Chondrocyte (in vitro differentiated cells): ENCODE results near the gene CEP57. TPM values are rescaled to one million over a fixed set of nuclear protein-coding genes. Genes with fewer than 3 reads are reported as not detected.

Experiments used
- DNase-seq: peaks from one replicate; pipeline ENCODE4 v3.0.0; 2021; ENCODE audit warnings: mixed read lengths, low spot score
- H3K27ac Mint-ChIP-seq: one replicate; pipeline ENCODE4 v1.8.0; 2021; ENCODE audit warnings: mild to moderate bottlenecking, moderate library complexity, mixed read lengths; ENCODE audit not compliant: unreplicated experiment
- H3K27me3 Mint-ChIP-seq: 2 replicates; pipeline ENCODE4 v1.8.0; 2021; ENCODE audit warnings: low read depth, mixed read lengths
- H3K36me3 Mint-ChIP-seq: 2 replicates; pipeline ENCODE4 v1.8.0; 2021; ENCODE audit warnings: low read depth, mixed read lengths
- H3K4me1 Mint-ChIP-seq: 2 replicates; pipeline ENCODE4 v1.8.0; 2021; ENCODE audit warnings: low read depth, mild to moderate bottlenecking, mixed read lengths
- H3K4me3 Mint-ChIP-seq: one replicate; pipeline ENCODE4 v1.8.0; 2021; ENCODE audit warnings: mild to moderate bottlenecking, moderate library complexity, mixed read lengths; ENCODE audit not compliant: unreplicated experiment
- H3K9me3 Mint-ChIP-seq: 2 replicates; pipeline ENCODE4 v1.8.0; 2021; ENCODE audit warnings: low read depth, mixed read lengths
- CTCF ChIP-seq: fragments of 200-600 bp; sonication (generic); IDR thresholded peaks from 2 replicates; pipeline ENCODE4 v1.5.0; 2021; ENCODE audit warnings: antibody characterized with exemption, mild to moderate bottlenecking, moderate library complexity
- total RNA-seq: library from RNA; stranded (reverse); gene quantifications from 3 replicates; pipeline ENCODE4 v1.2.1, GENCODE V29; 2021

Gene CEP57
- total RNA-seq, 1 donor from 2014 or later, result 28.8 TPM

GRCh38 chr11:95827696-95828095 is 37.4 kb downstream of the CEP57 start:
- DNase-seq, result no peak

GRCh38 chr11:95829580-95830259 is 39.4 kb downstream of the CEP57 start:
- H3K27ac Mint-ChIP-seq, result peak overlapping the region; percentile 53
- H3K27me3 Mint-ChIP-seq, result no peaks in the 10 kb centered on the region
- H3K36me3 Mint-ChIP-seq, result peaks cover 22% of the 10 kb centered on the region
- TF ChIP-seq CTCF, result no peak
- H3K4me3 Mint-ChIP-seq, result no peak overlapping the region
- H3K4me1 Mint-ChIP-seq, result peaks cover 17% of the 10 kb centered on the region
- DNase-seq, result no peak
- no peaks in the 10 kb centered on the region for H3K9me3 Mint-ChIP-seq

More at GRCh38 chr11:95827696-95828095, 37.4 kb downstream of the CEP57 start:
- H3K27me3 Mint-ChIP-seq, result no peaks in the 10 kb centered on the region
- H3K4me3 Mint-ChIP-seq, result no peak overlapping the region
- peaks cover 25% of the 10 kb centered on the region for H3K36me3 Mint-ChIP-seq
- peaks cover 14% of the 10 kb centered on the region for H3K4me1 Mint-ChIP-seq
- TF ChIP-seq CTCF, result no peak
- H3K27ac Mint-ChIP-seq, result no peak overlapping the region
- no peaks in the 10 kb centered on the region for H3K9me3 Mint-ChIP-seq

- no peak overlapping the region for H3K4me3 Mint-ChIP-seq
- DNase-seq, result no peak
- H3K36me3 Mint-ChIP-seq, result peaks cover 13% of the 10 kb centered on the region
- no peak for TF ChIP-seq CTCF
- no peaks in the 10 kb centered on the region for H3K27me3 Mint-ChIP-seq
- H3K27ac Mint-ChIP-seq, result peak overlapping the region; percentile 52
- peaks cover 30% of the 10 kb centered on the region for H3K4me1 Mint-ChIP-seq
- H3K9me3 Mint-ChIP-seq, result no peaks in the 10 kb centered on the region
Measured at GRCh38 chr11:95831198-95831883, 41.0 kb downstream of the CEP57 start.

DNA sequence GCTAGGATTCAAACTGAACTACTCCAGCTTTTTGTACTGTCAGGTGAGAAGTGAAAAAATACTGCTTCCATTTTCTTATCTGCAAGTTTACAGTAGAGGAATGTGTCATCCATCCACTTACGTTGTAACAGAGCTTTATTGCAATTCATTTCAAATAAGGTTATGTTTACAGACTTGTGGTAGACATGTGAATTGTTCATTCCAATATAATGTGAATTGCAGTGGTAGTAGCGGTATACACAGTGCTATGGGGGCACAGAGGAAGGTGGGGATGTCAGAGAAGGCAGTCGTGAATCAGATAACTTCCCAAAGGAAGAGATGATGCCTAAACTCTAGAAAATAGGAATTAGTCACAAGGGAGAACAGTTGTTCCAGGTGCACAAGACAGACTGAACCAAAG is 42.5 kb downstream of the CEP57 start:
- Mint-ChIP-seq H3K4me3 (no peak overlapping the region), H3K9me3 (no peaks in the 10 kb centered on the region), H3K27me3 (no peaks in the 10 kb centered on the region), H3K36me3 (peaks cover 14% of the 10 kb centered on the region), H3K4me1 (peaks cover 33% of the 10 kb centered on the region), H3K27ac (peak overlapping the region; percentile 37)
- TF ChIP-seq CTCF, result no peak
- no peak for DNase-seq

- Mint-ChIP-seq H3K27ac (no peak overlapping the region), H3K36me3 (peaks cover 13% of the 10 kb centered on the region), H3K9me3 (no peaks in the 10 kb centered on the region), H3K4me3 (no peak overlapping the region), H3K4me1 (peaks cover 33% of the 10 kb centered on the region), H3K27me3 (no peaks in the 10 kb centered on the region)
- no peak for TF ChIP-seq CTCF
- DNase-seq, result no peak
Measured at GRCh38 chr11:95833378-95833777, 43.1 kb downstream of the CEP57 start.
